OCI-LY7 (cell line): ENCODE results near the gene FAM216A. TPM values are rescaled to one million over a fixed set of nuclear protein-coding genes. Genes with fewer than 3 reads are reported as not detected.

Experiments
- BruUV-seq: library from RNA; stranded (reverse); fragments of 400-500 nt; replicated peaks from 2 replicates; lab custom pipeline; 2021; lab: Mats Ljungman, UMichigan
- CTCF ChIA-PET: fragments of 300-600 bp; sonication (Branson Sonifier 250); formaldehyde crosslinking; loops from one replicate; lab custom pipeline; 2022; ENCODE audit warnings: antibody characterized with exemption; ENCODE audit not compliant: unreplicated experiment; lab: Charles Lee
- POLR2A ChIA-PET: fragments of 300-600 bp; sonication (Branson Sonifier 250); formaldehyde crosslinking; loops from one replicate; lab custom pipeline; 2022; ENCODE audit warnings: antibody characterized with exemption; lab: Charles Lee
- DNase-seq: peaks from one replicate; pipeline ENCODE4 v3.0.0-alpha.2; 2015; ENCODE audit warnings: low spot score
- H2AFZ ChIP-seq: fragments of 200-600 bp; sonication (generic), shearing (Covaris generic); 2 replicates; pipeline ENCODE4 v1.6.1; 2014; ENCODE audit warnings: mild to moderate bottlenecking, antibody characterized with exemption, low read length, moderate library complexity
- H3K27ac ChIP-seq: fragments of 200-600 bp; sonication (generic); 2 replicates; pipeline ENCODE4 v1.5.1; 2014; ENCODE audit warnings: mixed run types, low read depth, mild to moderate bottlenecking, moderate library complexity, low read length, inconsistent platforms; ENCODE audit not compliant: poor library complexity, severe bottlenecking
- H3K36me3 ChIP-seq: fragments of 200-600 bp; sonication (generic); 2 replicates; pipeline ENCODE4 v1.6.1; 2014; ENCODE audit warnings: mild to moderate bottlenecking, antibody characterized with exemption, low read length, moderate library complexity, mixed read lengths; ENCODE audit not compliant: insufficient read depth
- H3K4me1 ChIP-seq: fragments of 200-600 bp; sonication (generic); 2 replicates; pipeline ENCODE4 v1.5.1; 2014; ENCODE audit warnings: mild to moderate bottlenecking, low read length; ENCODE audit not compliant: insufficient read depth, poor library complexity, severe bottlenecking
- H3K4me2 ChIP-seq: fragments of 200-600 bp; sonication (generic); 2 replicates; pipeline ENCODE4 v1.6.1; 2014; ENCODE audit warnings: mild to moderate bottlenecking, low read length
- H3K4me3 ChIP-seq: fragments of 200-600 bp; sonication (generic); 2 replicates; pipeline ENCODE4 v1.5.1; 2014; ENCODE audit warnings: mild to moderate bottlenecking, low read depth, low read length; ENCODE audit not compliant: poor library complexity, severe bottlenecking
- H3K79me2 ChIP-seq: fragments of 200-600 bp; sonication (generic); 2 replicates; pipeline ENCODE4 v1.6.1; 2016; ENCODE audit warnings: low read depth, mild to moderate bottlenecking, low read length, moderate library complexity, mixed read lengths; ENCODE audit not compliant: insufficient read depth
- H3K9me2 ChIP-seq: fragments of 200-600 bp; sonication (generic); 2 replicates; pipeline ENCODE4 v1.6.1; 2016; ENCODE audit warnings: mild to moderate bottlenecking, low read length, mixed read lengths; ENCODE audit not compliant: insufficient read depth
- H3K9me3 ChIP-seq: fragments of 200-600 bp; sonication (generic); 2 replicates; pipeline ENCODE4 v1.6.1; 2014; ENCODE audit warnings: mild to moderate bottlenecking, mixed run types, low read length, mixed read lengths
- H4K20me1 ChIP-seq: fragments of 200-600 bp; sonication (generic); 2 replicates; pipeline ENCODE4 v1.6.1; 2014; ENCODE audit warnings: mild to moderate bottlenecking, antibody characterized with exemption, low read length, moderate library complexity, mixed read lengths; ENCODE audit not compliant: insufficient read depth
- EZH2phosphoT487 ChIP-seq: fragments of 200-600 bp; sonication (generic); IDR thresholded peaks from 2 replicates; pipeline ENCODE4 v1.6.1; 2018; ENCODE audit warnings: low read depth, borderline replicate concordance, mild to moderate bottlenecking, mixed run types, antibody characterized with exemption, low read length, moderate library complexity, mixed read lengths
- intact Hi-C: fragments of 100-400 bp; cut with micrococcal nuclease; formaldehyde crosslinking; loops from one replicate; pipeline ENCODE4 v1.10.0; 2022; ENCODE audit not compliant: unreplicated experiment
- total RNA-seq, 2 experiments: library from RNA; depleted of rRNA in 1 of 2; stranded (reverse); fragments of >200 nt in 1 of 2; shearing (Covaris generic) in 1 of 2; gene quantifications; 2 replicates each; pipeline ENCODE4 v1.2.3, GENCODE V29; 2014 to 2022
- TF ChIP-seq, protein P1 (sequence below): fragments of 200-600 bp; sonication (generic); conservative IDR thresholded peaks from 2 replicates; pipeline ENCODE4 v1.5.1; 2014; ENCODE audit warnings: mild to moderate bottlenecking, antibody characterized with exemption, low read length, moderate library complexity, mixed read lengths

The FAM216A gene
- total RNA-seq, 2 experiments from 2014 or later: 62.4 to 62.5 TPM

DNA sequence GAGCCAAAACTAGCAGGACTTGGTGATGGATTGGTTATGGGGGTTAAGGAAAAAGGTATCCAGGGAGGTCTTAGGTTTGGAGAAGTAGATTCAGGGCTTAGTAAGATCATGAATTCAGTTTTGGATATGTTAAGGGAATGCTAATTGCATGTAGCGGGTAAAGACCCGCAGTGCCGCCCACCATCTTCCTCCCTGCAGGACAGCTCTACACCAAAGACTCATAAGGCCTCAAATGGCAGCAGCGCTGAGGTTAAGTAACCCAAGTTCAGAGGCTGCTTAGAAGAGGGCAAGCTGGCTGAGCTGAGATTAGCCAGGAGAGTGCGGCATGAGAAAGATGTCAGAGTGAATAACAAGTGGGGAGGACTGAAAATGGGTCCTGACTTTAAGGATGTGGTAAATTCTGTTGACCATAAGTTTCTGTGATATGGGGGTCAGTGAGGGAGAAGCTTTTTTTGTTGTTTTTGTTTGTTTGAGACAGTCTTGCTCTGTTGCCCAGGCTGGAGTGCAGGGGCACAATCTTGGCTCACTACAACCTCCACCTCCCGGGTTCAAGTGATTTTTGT is 59.7 kb downstream of the FAM216A start:
- H2AFZ ChIP-seq: no peak overlapping the region
- CTCF ChIA-PET: no interaction called here
- H3K27ac ChIP-seq: no peak overlapping the region
- BruUV-seq: no TSS peak
- no peaks in the 10 kb centered on the region for H3K9me2 ChIP-seq
- DNase-seq: no peak
- peaks cover 29% of the 10 kb centered on the region for H3K4me1 ChIP-seq
- no peak for TF ChIP-seq EZH2phosphoT487
- TF ChIP-seq, protein P1, sequence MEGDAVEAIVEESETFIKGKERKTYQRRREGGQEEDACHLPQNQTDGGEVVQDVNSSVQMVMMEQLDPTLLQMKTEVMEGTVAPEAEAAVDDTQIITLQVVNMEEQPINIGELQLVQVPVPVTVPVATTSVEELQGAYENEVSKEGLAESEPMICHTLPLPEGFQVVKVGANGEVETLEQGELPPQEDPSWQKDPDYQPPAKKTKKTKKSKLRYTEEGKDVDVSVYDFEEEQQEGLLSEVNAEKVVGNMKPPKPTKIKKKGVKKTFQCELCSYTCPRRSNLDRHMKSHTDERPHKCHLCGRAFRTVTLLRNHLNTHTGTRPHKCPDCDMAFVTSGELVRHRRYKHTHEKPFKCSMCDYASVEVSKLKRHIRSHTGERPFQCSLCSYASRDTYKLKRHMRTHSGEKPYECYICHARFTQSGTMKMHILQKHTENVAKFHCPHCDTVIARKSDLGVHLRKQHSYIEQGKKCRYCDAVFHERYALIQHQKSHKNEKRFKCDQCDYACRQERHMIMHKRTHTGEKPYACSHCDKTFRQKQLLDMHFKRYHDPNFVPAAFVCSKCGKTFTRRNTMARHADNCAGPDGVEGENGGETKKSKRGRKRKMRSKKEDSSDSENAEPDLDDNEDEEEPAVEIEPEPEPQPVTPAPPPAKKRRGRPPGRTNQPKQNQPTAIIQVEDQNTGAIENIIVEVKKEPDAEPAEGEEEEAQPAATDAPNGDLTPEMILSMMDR: no peak
- H3K4me3 ChIP-seq: no peak overlapping the region
- H4K20me1 ChIP-seq: no peaks in the 10 kb centered on the region
- POLR2A ChIA-PET: no interaction called here
- peaks cover 2% of the 10 kb centered on the region; the same call in 1 of the 2 replicates for H3K79me2 ChIP-seq
- H3K4me2 ChIP-seq: no peak overlapping the region
- peaks cover 39% of the 10 kb centered on the region for H3K36me3 ChIP-seq
- H3K9me3 ChIP-seq: no peaks in the 10 kb centered on the region
- intact Hi-C loops: loop anchor here (10.0 kb wide), 1 partner anchor 356 kb away; no protein-coding TSS in a partner anchor

DNA sequence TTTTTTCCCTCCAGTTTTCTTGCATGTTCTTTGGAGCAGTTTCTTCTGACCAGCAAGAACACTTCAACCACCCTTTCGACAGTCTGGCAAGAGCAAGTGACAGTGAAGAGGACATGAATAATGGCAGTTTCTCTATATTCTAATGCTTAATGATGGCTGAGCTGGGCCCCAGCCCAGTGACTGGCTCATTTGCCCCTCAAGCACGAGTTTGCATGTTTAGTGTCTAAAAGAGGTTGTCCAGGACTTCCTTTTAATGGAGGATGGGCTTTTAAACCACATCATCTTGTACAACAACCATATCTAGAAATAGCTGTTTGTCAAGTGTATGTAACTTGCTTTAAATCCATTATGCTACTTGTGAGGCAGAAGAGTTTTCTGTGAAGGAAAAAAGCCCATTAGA is 61.9 kb downstream of the FAM216A start:
- peak overlapping the region; percentile 16; the same call in 1 of the 2 replicates for H3K4me2 ChIP-seq
- peaks cover 60% of the 10 kb centered on the region for H3K36me3 ChIP-seq
- no peaks in the 10 kb centered on the region for H3K9me3 ChIP-seq
- H3K9me2 ChIP-seq: no peaks in the 10 kb centered on the region
- peaks cover 35% of the 10 kb centered on the region for H3K4me1 ChIP-seq
- TF ChIP-seq, protein P1: no peak
- TF ChIP-seq EZH2phosphoT487: no peak
- CTCF ChIA-PET: no interaction called here
- no peak overlapping the region for H3K4me3 ChIP-seq
- H2AFZ ChIP-seq: no peak overlapping the region
- POLR2A ChIA-PET: interaction anchor here (0.7 kb wide), 1 partner anchor 51 kb away, joined by 3 read pairs; no protein-coding TSS in a partner anchor
- no peaks in the 10 kb centered on the region for H4K20me1 ChIP-seq
- no TSS peak for BruUV-seq
- peak overlapping the region; percentile 17 for H3K27ac ChIP-seq
- DNase-seq: no peak
- peaks cover 9% of the 10 kb centered on the region; the same call in 1 of the 2 replicates for H3K79me2 ChIP-seq
- intact Hi-C loops: no loop called here

DNA sequence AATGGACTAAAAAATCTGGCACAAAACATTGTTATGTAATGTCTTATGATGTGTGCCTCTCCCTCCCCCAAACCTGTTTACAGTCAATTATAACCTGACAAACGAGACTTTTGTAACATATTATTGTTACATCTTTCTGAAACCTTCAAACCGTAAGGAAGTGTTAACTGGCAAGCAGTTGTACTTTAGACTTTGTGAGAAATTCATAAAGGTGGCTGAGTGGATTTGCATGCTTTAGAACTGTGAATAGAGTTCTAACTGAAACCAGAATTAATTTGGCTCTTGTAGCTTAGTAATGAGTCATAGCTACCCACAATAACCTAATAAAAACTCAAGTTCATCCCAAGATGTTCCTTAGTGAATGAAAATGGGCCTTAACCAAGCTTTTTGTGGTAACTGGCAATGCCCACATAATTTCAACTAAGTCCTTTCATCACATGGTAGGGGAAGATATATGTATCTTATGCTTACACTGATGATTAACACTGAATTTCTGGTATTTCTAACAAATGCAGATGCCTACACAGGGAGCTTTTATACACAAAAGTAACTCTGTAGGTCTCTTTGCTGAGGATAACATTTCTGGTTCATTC is 63.2 kb downstream of the FAM216A start:
- Histone ChIP-seq H3K27ac (peak overlapping the region; percentile 17), H4K20me1 (no peaks in the 10 kb centered on the region), H2AFZ (no peak overlapping the region), H3K36me3 (peaks cover 74% of the 10 kb centered on the region), H3K4me3 (no peak overlapping the region), H3K4me1 (peaks cover 35% of the 10 kb centered on the region), H3K4me2 (peak overlapping the region; percentile 41; the same call in 1 of the 2 replicates), H3K79me2 (peaks cover 9% of the 10 kb centered on the region; the same call in 1 of the 2 replicates), H3K9me3 (no peaks in the 10 kb centered on the region), H3K9me2 (no peaks in the 10 kb centered on the region)
- intact Hi-C loops: no loop called here
- DNase-seq: no peak
- TF ChIP-seq, protein P1: no peak
- TF ChIP-seq EZH2phosphoT487: no peak
- POLR2A ChIA-PET: interaction anchor here (0.6 to 2.8 kb wide), 5 partner anchors 11 to 88 kb away, joined by 3 to 18 read pairs (median 5); no protein-coding TSS in a partner anchor
- BruUV-seq: no TSS peak
- CTCF ChIA-PET: interaction anchor here (0.7 kb wide), 1 partner anchor 55 kb away, joined by 3 read pairs; no protein-coding TSS in a partner anchor
